Smooth muscle cell (in vitro differentiated cells): ENCODE measurements around the gene LIPT2. TPM values are rescaled to one million over a fixed set of nuclear protein-coding genes. Genes with fewer than 3 reads are reported as not detected.
"Not testable (repeated sequence)": the region's sequence is repeated elsewhere in the genome, so short reads cannot be mapped to it uniquely, and the experiment has no call there.

ENCODE experiments used
- DNase-seq: peaks from one replicate; lab custom pipeline; 2025; ENCODE audit not compliant: unreplicated experiment; lab: John Stamatoyannopoulos, UW
- H2AFZ ChIP-seq: fragments of 200-600 bp; sonication (generic); 2 replicates; pipeline ENCODE4 v1.6.0; 2016; ENCODE audit warnings: antibody characterized with exemption, low read depth, mild to moderate bottlenecking
- H3F3A ChIP-seq: fragments of 200-600 bp; sonication (generic); 2 replicates; pipeline ENCODE4 v1.6.0; 2017; ENCODE audit warnings: antibody characterized with exemption, low read depth
- H3K27ac ChIP-seq: fragments of 200-600 bp; sonication (generic); 2 replicates; pipeline ENCODE4 v1.5.1; 2016; ENCODE audit warnings: low read depth, mild to moderate bottlenecking
- H3K27me3 ChIP-seq: fragments of 200-600 bp; sonication (generic); 2 replicates; pipeline ENCODE4 v1.6.1; 2016; ENCODE audit warnings: low read depth, mild to moderate bottlenecking
- H3K36me3 ChIP-seq: fragments of 200-600 bp; sonication (generic); 2 replicates; pipeline ENCODE4 v1.5.1; 2016; ENCODE audit warnings: low read depth
- H3K4me1 ChIP-seq: fragments of 200-600 bp; sonication (generic); 2 replicates; pipeline ENCODE4 v1.5.1; 2016; ENCODE audit warnings: low read depth
- H3K4me2 ChIP-seq: fragments of 200-600 bp; sonication (generic); 2 replicates; pipeline ENCODE4 v1.6.0; 2016; ENCODE audit warnings: mild to moderate bottlenecking
- H3K4me3 ChIP-seq: fragments of 200-600 bp; sonication (generic); 2 replicates; pipeline ENCODE4 v1.5.1; 2016; ENCODE audit warnings: mild to moderate bottlenecking
- H3K79me2 ChIP-seq: fragments of 200-600 bp; sonication (generic); 2 replicates; pipeline ENCODE4 v1.6.0; 2016; ENCODE audit warnings: low read depth, mild to moderate bottlenecking
- H3K9ac ChIP-seq: fragments of 200-600 bp; sonication (generic); 2 replicates; pipeline ENCODE4 v1.6.0; 2016; ENCODE audit warnings: low read depth
- H3K9me3 ChIP-seq: fragments of 200-600 bp; sonication (generic); replicated peaks from 2 replicates; pipeline ENCODE4 v1.5.1; 2016; ENCODE audit warnings: low read depth
- H4K20me1 ChIP-seq: fragments of 200-600 bp; sonication (generic); 2 replicates; pipeline ENCODE4 v1.6.0; 2016; ENCODE audit warnings: low read depth
- WGBS: methylation state at CpG from one replicate; pipeline ENCODE4 v1.1.7; 2016; ENCODE audit warnings: low lambda C conversion rate; 5-methylcytosine and 5-hydroxymethylcytosine counted together
- polyA plus RNA-seq: library from polyadenylated mRNA; unstranded; fragments of >200 nt; fragmentation: Nextera tagmentation; extraction: Ambion mirVana; gene quantifications from 2 replicates; pipeline ENCODE4 v1.2.1, GENCODE V29; 2016
- total RNA-seq: library from RNA; depleted of rRNA; stranded (reverse); fragments of >200 nt; gene quantifications from 2 replicates; pipeline ENCODE4 v1.2.3, GENCODE V29; 2014
- TF ChIP-seq, protein P1 (sequence below): fragments of 200-600 bp; sonication (generic); IDR thresholded peaks from 2 replicates; pipeline ENCODE4 v1.5.1; 2017; ENCODE audit warnings: borderline replicate concordance, mild to moderate bottlenecking, antibody characterized with exemption; ENCODE audit not compliant: insufficient read depth, poor library complexity, severe bottlenecking

The LIPT2 gene
- total and polyA plus RNA-seq, 2 experiments from 2014 or later: 4.0 to 10.2 TPM

DNA sequence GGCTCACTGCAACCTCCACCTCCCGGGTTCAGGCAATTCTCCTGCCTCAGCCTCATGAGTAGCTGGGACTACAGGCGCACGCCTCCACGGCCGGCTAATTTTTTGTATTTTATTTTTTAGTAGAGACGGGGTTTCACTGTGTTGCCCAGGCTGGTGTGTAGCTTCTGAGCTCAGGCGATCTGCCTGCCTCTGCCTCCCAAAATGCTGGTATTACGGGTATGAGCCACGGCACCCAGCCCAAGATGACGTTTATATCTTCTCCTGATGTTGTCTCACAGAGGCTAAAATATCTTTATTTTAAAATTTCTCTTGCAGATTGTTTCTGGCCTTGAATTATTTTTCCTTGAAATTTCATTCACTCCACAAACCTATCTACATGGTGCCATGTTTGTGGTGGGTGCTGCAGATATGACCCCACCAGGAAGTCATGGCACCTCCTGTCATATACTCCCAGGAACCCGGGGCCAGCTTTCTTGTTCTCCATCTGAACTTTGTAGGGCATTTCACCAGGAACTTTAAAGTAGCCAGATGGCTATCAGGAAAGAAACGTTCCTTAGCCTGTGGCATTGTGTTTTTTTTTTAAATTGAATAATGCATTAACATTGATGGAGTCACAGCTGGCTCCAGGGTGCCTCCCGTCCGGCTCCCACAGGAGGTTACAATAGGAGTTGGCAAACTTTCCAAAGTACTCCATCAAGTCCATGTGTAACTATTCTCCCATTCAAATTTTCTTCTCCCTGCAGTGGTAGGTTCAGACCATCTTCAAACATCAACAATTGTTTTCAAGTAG, 42.0 kb upstream of the LIPT2 start:
- Histone ChIP-seq H3K79me2 (no peaks in the 10 kb centered on the region), H4K20me1 (no peaks in the 10 kb centered on the region), H3K4me2 (no peak overlapping the region), H3K4me3 (no peak overlapping the region), H3K27ac (peak overlapping the region; percentile 30), H3K9me3 (no peaks in the 10 kb centered on the region), H3K36me3 (no peaks in the 10 kb centered on the region), H3K4me1 (no peaks in the 10 kb centered on the region), H3K27me3 (no peaks in the 10 kb centered on the region), H2AFZ (no peak overlapping the region), H3F3A (no peaks in the 10 kb centered on the region), H3K9ac (no peak overlapping the region)
- DNase-seq: no peak
- 90% methylated on average over 14 of the region's 14 CpGs for WGBS
- TF ChIP-seq, protein P1, sequence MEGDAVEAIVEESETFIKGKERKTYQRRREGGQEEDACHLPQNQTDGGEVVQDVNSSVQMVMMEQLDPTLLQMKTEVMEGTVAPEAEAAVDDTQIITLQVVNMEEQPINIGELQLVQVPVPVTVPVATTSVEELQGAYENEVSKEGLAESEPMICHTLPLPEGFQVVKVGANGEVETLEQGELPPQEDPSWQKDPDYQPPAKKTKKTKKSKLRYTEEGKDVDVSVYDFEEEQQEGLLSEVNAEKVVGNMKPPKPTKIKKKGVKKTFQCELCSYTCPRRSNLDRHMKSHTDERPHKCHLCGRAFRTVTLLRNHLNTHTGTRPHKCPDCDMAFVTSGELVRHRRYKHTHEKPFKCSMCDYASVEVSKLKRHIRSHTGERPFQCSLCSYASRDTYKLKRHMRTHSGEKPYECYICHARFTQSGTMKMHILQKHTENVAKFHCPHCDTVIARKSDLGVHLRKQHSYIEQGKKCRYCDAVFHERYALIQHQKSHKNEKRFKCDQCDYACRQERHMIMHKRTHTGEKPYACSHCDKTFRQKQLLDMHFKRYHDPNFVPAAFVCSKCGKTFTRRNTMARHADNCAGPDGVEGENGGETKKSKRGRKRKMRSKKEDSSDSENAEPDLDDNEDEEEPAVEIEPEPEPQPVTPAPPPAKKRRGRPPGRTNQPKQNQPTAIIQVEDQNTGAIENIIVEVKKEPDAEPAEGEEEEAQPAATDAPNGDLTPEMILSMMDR: no peak

GRCh38 chr11:74534946-74535275, 41.4 kb upstream of the LIPT2 start:
- H3K4me3 ChIP-seq, H3K4me2 ChIP-seq, DNase-seq, H3K36me3 ChIP-seq, H3K79me2 ChIP-seq, H3K9me3 ChIP-seq, H3K4me1 ChIP-seq, H3K9ac ChIP-seq, H3F3A ChIP-seq, H2AFZ ChIP-seq, H4K20me1 ChIP-seq, H3K27me3 ChIP-seq: not testable (repeated sequence)
- peak overlapping the region; percentile 30 for H3K27ac ChIP-seq
- WGBS: 74% methylated on average over 10 of the region's 10 CpGs

DNA sequence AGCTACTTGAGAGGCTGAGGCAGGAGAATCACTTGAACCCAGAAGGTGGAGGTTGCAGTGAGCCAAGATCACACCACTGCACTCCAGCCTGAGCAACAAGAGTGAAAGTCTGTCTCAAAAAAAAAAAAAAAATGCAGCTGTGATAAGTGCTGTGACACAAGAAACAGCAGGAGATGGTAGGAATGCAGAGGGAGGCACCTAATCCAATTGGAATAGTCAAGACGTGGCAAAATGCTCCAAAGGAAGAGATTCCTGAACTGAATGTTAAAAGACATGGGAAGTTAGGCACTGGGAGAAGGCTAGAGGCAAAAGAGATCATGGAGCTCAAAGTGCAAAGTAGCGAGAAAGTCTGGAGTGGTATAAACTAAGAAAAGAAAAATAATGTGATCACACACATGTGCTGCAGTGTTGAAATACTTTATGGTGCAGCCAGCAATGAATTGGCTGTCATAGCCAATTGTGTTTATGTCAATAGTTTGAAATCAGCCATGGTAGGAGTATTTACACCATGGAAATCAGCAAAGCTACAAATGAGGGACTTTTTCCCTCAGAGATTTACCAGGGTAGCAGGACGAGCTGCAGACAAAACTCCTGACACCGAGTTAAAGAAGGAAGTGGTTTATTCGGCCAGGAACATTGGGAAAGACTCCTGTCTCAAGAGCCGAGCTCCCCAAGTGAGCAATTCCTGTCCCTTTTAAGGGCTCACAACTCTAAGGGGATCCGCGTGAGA, 40.9 kb upstream of the LIPT2 start:
- H4K20me1 ChIP-seq: no peaks in the 10 kb centered on the region
- H3F3A ChIP-seq: no peaks in the 10 kb centered on the region
- TF ChIP-seq, protein P1: no peak
- H3K4me2 ChIP-seq: no peak overlapping the region
- no peak overlapping the region for H2AFZ ChIP-seq
- 63% methylated on average over 8 of the region's 8 CpGs for WGBS
- no peak overlapping the region for H3K9ac ChIP-seq
- H3K27ac ChIP-seq: peak overlapping the region; percentile 11
- no peaks in the 10 kb centered on the region for H3K79me2 ChIP-seq
- H3K9me3 ChIP-seq: no peaks in the 10 kb centered on the region
- H3K36me3 ChIP-seq: no peaks in the 10 kb centered on the region
- no peak overlapping the region for H3K4me3 ChIP-seq
- no peaks in the 10 kb centered on the region for H3K27me3 ChIP-seq
- H3K4me1 ChIP-seq: no peaks in the 10 kb centered on the region
- no peak for DNase-seq

GRCh38 chr11:74533421-74533820, 39.9 kb upstream of the LIPT2 start:
- Histone ChIP-seq H3F3A (no peaks in the 10 kb centered on the region), H4K20me1 (no peaks in the 10 kb centered on the region), H3K9me3 (no peaks in the 10 kb centered on the region), H2AFZ (no peak overlapping the region), H3K36me3 (no peaks in the 10 kb centered on the region), H3K79me2 (no peaks in the 10 kb centered on the region), H3K4me1 (no peaks in the 10 kb centered on the region), H3K9ac (no peak overlapping the region), H3K27ac (peak overlapping the region; percentile 9), H3K27me3 (no peaks in the 10 kb centered on the region), H3K4me3 (no peak overlapping the region), H3K4me2 (no peak overlapping the region)
- TF ChIP-seq, protein P1: no peak
- no peak for DNase-seq
- WGBS: 86% methylated on average over 9 of the region's 9 CpGs
